GM18868 (cell line): Measurements from ENCODE around the gene CD1B.
"Not testable (repeated sequence)": the region's sequence is repeated elsewhere in the genome, so short reads cannot be mapped to it uniquely, and the experiment has no call there.

Experiments
- ATAC-seq: cut with Tn5 transposase; IDR thresholded peaks from one replicate; pipeline ENCODE4 v1.9.1; 2021; ENCODE audit warnings: mild to moderate bottlenecking, moderate library complexity; ENCODE audit not compliant: unreplicated experiment

The CD1B gene

GRCh38 chr1:158331481-158332150 lies at the start of gene CD1B:
Gene CD1B (minus strand): TSS chr1:158331531. CDS start chr1:158331423, 108 bp downstream.
- ATAC-seq = no peak

GRCh38 chr1:158374860-158375259 lies 43.5 kb upstream of the CD1B start:
- ATAC-seq = no peak

GRCh38 chr1:158374101-158374500 lies 42.8 kb upstream of the CD1B start:
- not testable (repeated sequence) for ATAC-seq

GRCh38 chr1:158371188-158371953 lies 40.0 kb upstream of the CD1B start:
- peak; percentile 98 for ATAC-seq

GRCh38 chr1:158366783-158367182 lies 35.5 kb upstream of the CD1B start:
- no peak for ATAC-seq

- ATAC-seq = no peak
Observed at GRCh38 chr1:158362941-158363340, 31.6 kb upstream of the CD1B start.

- no peak for ATAC-seq
Observed at GRCh38 chr1:158362482-158362881, 31.2 kb upstream of the CD1B start.

GRCh38 chr1:158357441-158357840 lies 26.1 kb upstream of the CD1B start:
- ATAC-seq = no peak

- ATAC-seq = no peak
Observed at GRCh38 chr1:158356616-158357015, 25.3 kb upstream of the CD1B start.

GRCh38 chr1:158355773-158356285 lies 24.5 kb upstream of the CD1B start:
- ATAC-seq = no peak

GRCh38 chr1:158354255-158354654 lies 22.9 kb upstream of the CD1B start:
- no peak for ATAC-seq

GRCh38 chr1:158353303-158354075 lies 22.2 kb upstream of the CD1B start, which contains the start of gene CD1E:
Gene CD1E (plus strand): TSS chr1:158353894. CDS start chr1:158353989, 95 bp downstream.
- ATAC-seq = peak; percentile 79

GRCh38 chr1:158348946-158349345 lies 17.6 kb upstream of the CD1B start:
- ATAC-seq = not testable (repeated sequence)

- not testable (repeated sequence) for ATAC-seq
Observed at GRCh38 chr1:158336413-158336812, 5.1 kb upstream of the CD1B start.

GRCh38 chr1:158335213-158335532 lies 3.8 kb upstream of the CD1B start:
- ATAC-seq = no peak

- no peak for ATAC-seq
Observed at GRCh38 chr1:158334526-158335212, 3.3 kb upstream of the CD1B start.

- peak; percentile 73 for ATAC-seq
Observed at GRCh38 chr1:158333405-158334155, 2.2 kb upstream of the CD1B start.

GRCh38 chr1:158331106-158331425 lies 265 bp downstream of the CD1B start:
- no peak for ATAC-seq

- ATAC-seq = no peak
Observed at GRCh38 chr1:158330391-158331105, 783 bp downstream of the CD1B start.

GRCh38 chr1:158329733-158330132 lies 1.6 kb downstream of the CD1B start:
- no peak for ATAC-seq
